ENCODE measurements around the gene MEX3D. TPM values are rescaled to one million over a fixed set of nuclear protein-coding genes. Genes with fewer than 3 reads are reported as not detected.

Gene MEX3D
- polyA plus RNA-seq, 1 donor (not counting 4 experiments of a cell fraction or from before 2014, with no cell fraction given) = 3.9 TPM

GRCh38 chr19:1563251-1563650 lies 4.9 kb downstream of the MEX3D start:
- no peak overlapping the region for H3K27ac ChIP-seq (ENCODE audit: control insufficient read depth, insufficient read depth, low read length)
- H2AFZ ChIP-seq (ENCODE audit: control insufficient read depth, low read length) = no peak overlapping the region
- dilution Hi-C loops (cut with MboI; ENCODE audit: extremely low pct_ligation_motif_present, low sequenced_read_pairs) = no loop called here
- H3K36me3 ChIP-seq (ENCODE audit: control insufficient read depth in 2 of 2, extremely low read depth in 1 of 2, insufficient read depth in 2 of 2, low read length in 2 of 2) = peaks cover 0 to 2% of the 10 kb centered on the region in 2 experiments
- no peak for FAIRE-seq
- H4K20me1 ChIP-seq (ENCODE audit: control insufficient read depth, extremely low read depth, insufficient read depth, low read length) = no peaks in the 10 kb centered on the region
- no peak overlapping the region for H3K4me3 ChIP-seq (ENCODE audit: control insufficient read depth in 2 of 3, extremely low read depth in 1 of 3, insufficient read depth in 2 of 3, low read depth in 1 of 3, low read length in 3 of 3)
- no peak overlapping the region for H3K9ac ChIP-seq (ENCODE audit: control insufficient read depth, extremely low read depth, insufficient read depth, low read length)
- no peak overlapping the region for H3K4me2 ChIP-seq (ENCODE audit: control insufficient read depth, extremely low read depth, insufficient read depth, low read depth, low read length)
- H3K27me3 ChIP-seq (ENCODE audit: control insufficient read depth, extremely low read depth, insufficient read depth, low read length) = no peaks in the 10 kb centered on the region
- no peak for DNase-seq (ENCODE audit: low read depth, low spot score)
- peaks cover 34% of the 10 kb centered on the region for H3K79me2 ChIP-seq (ENCODE audit: control insufficient read depth, insufficient read depth, low read length)
- TF ChIP-seq CTCF (optimal IDR thresholded peaks at IDR 0.05 in 1 of 3, IDR thresholded peaks at IDR 0.05 in 1 of 3, conservative IDR thresholded peaks at IDR 0.05 in 1 of 3; ENCODE audit: extremely low read depth in 1 of 3, insufficient read depth in 2 of 3, low read length in 3 of 3) (no peak), EZH2 (IDR thresholded peaks at IDR 0.05; ENCODE audit: low read length) (no peak)
- no peaks in the 10 kb centered on the region for H3K9me3 ChIP-seq (ENCODE audit: control insufficient read depth, low read depth, low read length)
- H3K4me1 ChIP-seq (ENCODE audit: control insufficient read depth, extremely low read depth, insufficient read depth, low read length) = no peaks in the 10 kb centered on the region
- H3K9me1 ChIP-seq (ENCODE audit: control insufficient read depth, extremely low read depth, insufficient read depth, low read length) = no peaks in the 10 kb centered on the region

- Histone ChIP-seq H3K9ac (ENCODE audit: control insufficient read depth, extremely low read depth, insufficient read depth, low read length) (no peak overlapping the region), H2AFZ (ENCODE audit: control insufficient read depth, low read length) (no peak overlapping the region), H3K36me3 (ENCODE audit: control insufficient read depth in 2 of 2, extremely low read depth in 1 of 2, insufficient read depth in 2 of 2, low read length in 2 of 2) (peaks cover 0 to 4% of the 10 kb centered on the region in 2 experiments), H3K4me1 (ENCODE audit: control insufficient read depth, extremely low read depth, insufficient read depth, low read length) (no peaks in the 10 kb centered on the region), H3K9me1 (ENCODE audit: control insufficient read depth, extremely low read depth, insufficient read depth, low read length) (no peaks in the 10 kb centered on the region), H3K27ac (ENCODE audit: control insufficient read depth, insufficient read depth, low read length) (no peak overlapping the region), H3K9me3 (ENCODE audit: control insufficient read depth, low read depth, low read length) (no peaks in the 10 kb centered on the region), H3K27me3 (ENCODE audit: control insufficient read depth, extremely low read depth, insufficient read depth, low read length) (no peaks in the 10 kb centered on the region), H4K20me1 (ENCODE audit: control insufficient read depth, extremely low read depth, insufficient read depth, low read length) (no peaks in the 10 kb centered on the region), H3K4me2 (ENCODE audit: control insufficient read depth, extremely low read depth, insufficient read depth, low read depth, low read length) (no peak overlapping the region), H3K79me2 (ENCODE audit: control insufficient read depth, insufficient read depth, low read length) (peaks cover 30% of the 10 kb centered on the region), H3K4me3 (ENCODE audit: control insufficient read depth in 2 of 3, extremely low read depth in 1 of 3, insufficient read depth in 2 of 3, low read depth in 1 of 3, low read length in 3 of 3) (no peak overlapping the region)
- dilution Hi-C loops (cut with MboI; ENCODE audit: extremely low pct_ligation_motif_present, low sequenced_read_pairs) = no loop called here
- DNase-seq (ENCODE audit: low read depth, low spot score) = no peak
- TF ChIP-seq EZH2 (IDR thresholded peaks at IDR 0.05; ENCODE audit: low read length) (no peak), CTCF (optimal IDR thresholded peaks at IDR 0.05 in 1 of 3, IDR thresholded peaks at IDR 0.05 in 1 of 3, conservative IDR thresholded peaks at IDR 0.05 in 1 of 3; ENCODE audit: extremely low read depth in 1 of 3, insufficient read depth in 2 of 3, low read length in 3 of 3) (no peak)
- FAIRE-seq = no peak
These were observed 6.8 kb downstream of the MEX3D start for GRCh38 chr19:1561236-1561842.

All from keratinocyte (primary cell).